Activated T-cell treated with anti-CD3 and anti-CD28 coated beads, Interleukin-2, amount 50 U/mL, for 4 hours (primary cell): Measurements from ENCODE around the gene ENPP6. TPM values are rescaled to one million over a fixed set of nuclear protein-coding genes. Genes with fewer than 3 reads are reported as not detected.
A peak's percentile ranks its signal among the peaks of the same experiment; 100 is the strongest.

Source experiments
- ATAC-seq, 2 donors: fragments of 200-7000 bp; cut with Tn5 transposase; one replicate each; pipeline ENCODE4 v1.10.0; 2021
- DNase-seq: peaks from one replicate; pipeline ENCODE4 v3.0.0-alpha.2; 2020
- H3K27me3 Mint-ChIP-seq: one replicate; pipeline ENCODE4 v1.8.0; 2021; ENCODE audit warnings: low read depth, mixed read lengths
- H3K36me3 Mint-ChIP-seq: one replicate; pipeline ENCODE4 v1.8.0; 2022; ENCODE audit warnings: mixed read lengths; ENCODE audit not compliant: insufficient read depth
- H3K4me1 Mint-ChIP-seq: one replicate; pipeline ENCODE4 v1.8.0; 2021; ENCODE audit warnings: low read depth, mixed read lengths
- H3K4me3 Mint-ChIP-seq: one replicate; pipeline ENCODE4 v1.8.0; 2021; ENCODE audit warnings: mild to moderate bottlenecking, moderate library complexity, mixed read lengths
- H3K9me3 Mint-ChIP-seq: one replicate; pipeline ENCODE4 v1.8.0; 2021; ENCODE audit warnings: mixed read lengths
- total RNA-seq, 3 donors: library from RNA; stranded (reverse); gene quantifications; one replicate each; pipeline ENCODE4 v1.2.1, GENCODE V29; 2021

ENPP6 gene
- total RNA-seq, 3 donors from 2014 or later = 0.11 TPM; not detected in 2

DNA sequence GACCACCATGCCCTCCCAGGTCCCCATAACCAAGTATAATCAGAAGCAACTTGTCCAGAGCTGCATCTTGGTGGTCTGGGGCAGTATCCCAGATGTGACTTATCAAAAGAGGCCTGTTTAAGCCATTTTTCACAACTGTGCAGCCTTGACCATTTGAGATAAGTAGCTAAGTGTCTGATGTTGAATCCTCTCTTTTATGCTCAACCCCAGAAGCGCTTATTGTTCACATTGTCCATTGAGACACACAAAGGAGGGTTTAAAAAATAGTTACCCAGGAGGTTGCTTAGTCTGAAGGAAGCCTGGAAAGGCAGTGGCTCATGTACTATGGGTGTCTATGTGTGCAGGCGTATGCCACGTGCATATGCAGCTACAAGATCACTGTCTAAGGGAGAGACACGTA is 27.0 kb downstream of the ENPP6 start:
- ATAC-seq (no peak), DNase-seq (no peak)
- Mint-ChIP-seq H3K4me3 (no peak overlapping the region), H3K4me1 (no peaks in the 10 kb centered on the region), H3K27me3 (peaks cover 2% of the 10 kb centered on the region), H3K36me3 (no peaks in the 10 kb centered on the region), H3K9me3 (no peaks in the 10 kb centered on the region)

DNA sequence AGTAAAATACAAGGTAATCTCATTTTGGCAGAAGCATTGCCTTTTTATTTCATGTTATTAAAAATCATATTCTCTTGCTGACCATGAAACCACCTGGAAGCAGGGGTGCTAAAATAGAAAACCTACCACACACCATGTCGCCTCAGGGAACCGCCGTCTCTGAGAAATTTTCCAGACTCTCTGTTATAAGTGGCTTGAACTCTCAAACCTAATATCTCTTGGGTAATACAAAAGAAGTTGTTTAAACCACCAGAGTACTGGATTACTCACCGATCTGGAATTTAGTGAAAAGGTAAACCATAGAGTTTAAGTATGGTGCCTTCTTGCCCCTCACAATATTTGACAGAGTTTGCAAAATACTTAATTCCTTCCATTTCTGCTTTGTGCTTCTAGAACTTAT is 27.7 kb downstream of the ENPP6 start:
- ATAC-seq = no peak
- peaks cover 2% of the 10 kb centered on the region for H3K27me3 Mint-ChIP-seq
- H3K36me3 Mint-ChIP-seq = no peaks in the 10 kb centered on the region
- H3K4me1 Mint-ChIP-seq = no peaks in the 10 kb centered on the region
- no peaks in the 10 kb centered on the region for H3K9me3 Mint-ChIP-seq
- H3K4me3 Mint-ChIP-seq = no peak overlapping the region
- no peak for DNase-seq

DNA sequence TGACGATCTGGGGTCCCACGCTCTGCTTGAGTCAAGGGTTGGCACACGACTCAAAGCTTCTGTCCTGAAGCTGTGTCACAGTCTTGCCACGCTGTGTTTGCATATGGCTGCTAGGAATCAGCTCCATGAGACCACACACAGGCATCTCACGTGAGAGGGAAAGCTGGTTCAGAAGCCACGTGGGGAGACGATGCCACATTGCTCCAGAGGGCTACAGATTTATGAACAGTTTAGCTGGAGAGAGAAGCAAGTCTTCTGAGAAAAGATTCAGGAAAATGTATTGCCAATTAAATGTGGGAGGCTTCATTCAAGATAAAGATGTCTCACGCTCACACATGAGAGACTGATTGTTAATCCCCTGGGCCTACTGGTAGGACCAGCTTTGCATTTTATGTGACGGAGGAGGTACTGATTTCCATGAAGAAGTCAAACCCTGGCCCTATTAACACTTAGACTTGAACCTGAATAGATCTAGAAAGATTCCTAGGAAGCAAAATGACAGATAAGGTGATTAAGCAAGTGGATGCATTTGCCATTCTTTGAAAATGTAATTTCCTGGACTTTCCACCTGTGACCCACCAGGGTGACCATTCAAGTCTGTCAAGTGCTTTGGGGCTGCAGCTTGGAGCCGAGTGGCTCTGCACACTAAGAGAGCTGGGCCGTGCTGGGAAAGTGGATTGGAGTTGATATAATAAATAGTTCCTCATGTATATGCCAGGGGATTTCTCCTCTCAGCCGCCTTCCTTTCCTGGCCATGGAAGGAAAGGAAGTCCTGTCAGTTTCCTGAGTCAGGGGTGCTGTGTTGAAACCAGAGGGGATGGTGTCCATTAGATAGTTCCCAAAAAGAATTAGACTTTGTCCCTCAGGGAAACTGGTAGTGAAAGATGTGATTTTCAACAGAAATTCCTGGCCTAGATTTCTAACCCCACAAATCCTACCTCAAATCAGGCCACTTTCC is 29.0 kb downstream of the ENPP6 start:
- Mint-ChIP-seq H3K36me3 (no peaks in the 10 kb centered on the region), H3K27me3 (peaks cover 2% of the 10 kb centered on the region), H3K9me3 (no peaks in the 10 kb centered on the region), H3K4me3 (no peak overlapping the region), H3K4me1 (no peaks in the 10 kb centered on the region)
- DNase-seq = no peak
- ATAC-seq = no peak

DNA sequence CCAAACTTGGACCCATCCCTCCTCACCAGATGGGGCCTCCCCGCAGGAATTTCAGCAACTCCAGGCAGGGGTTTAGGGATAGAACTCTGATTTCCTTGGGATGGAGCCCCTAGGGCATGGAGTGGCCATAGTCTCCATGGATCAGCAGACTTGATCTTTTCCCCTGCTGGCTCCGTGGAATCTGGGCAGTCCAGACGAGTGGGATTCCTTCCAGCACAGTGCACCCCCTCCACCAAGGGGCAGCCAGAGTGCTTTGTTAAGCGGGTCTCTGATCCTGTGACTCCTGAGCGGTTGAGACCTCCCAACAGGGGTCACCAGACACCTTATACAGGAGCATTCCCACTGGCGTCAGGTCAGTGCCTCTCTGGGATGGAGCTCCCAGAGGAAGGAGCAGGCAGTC is 40.4 kb downstream of the ENPP6 start:
- DNase-seq = no peak
- H3K36me3 Mint-ChIP-seq = peaks cover 3% of the 10 kb centered on the region
- H3K9me3 Mint-ChIP-seq = peaks cover 17% of the 10 kb centered on the region
- peaks cover 31% of the 10 kb centered on the region for H3K27me3 Mint-ChIP-seq
- ATAC-seq = no peak
- H3K4me3 Mint-ChIP-seq = no peak overlapping the region
- no peaks in the 10 kb centered on the region for H3K4me1 Mint-ChIP-seq

DNA sequence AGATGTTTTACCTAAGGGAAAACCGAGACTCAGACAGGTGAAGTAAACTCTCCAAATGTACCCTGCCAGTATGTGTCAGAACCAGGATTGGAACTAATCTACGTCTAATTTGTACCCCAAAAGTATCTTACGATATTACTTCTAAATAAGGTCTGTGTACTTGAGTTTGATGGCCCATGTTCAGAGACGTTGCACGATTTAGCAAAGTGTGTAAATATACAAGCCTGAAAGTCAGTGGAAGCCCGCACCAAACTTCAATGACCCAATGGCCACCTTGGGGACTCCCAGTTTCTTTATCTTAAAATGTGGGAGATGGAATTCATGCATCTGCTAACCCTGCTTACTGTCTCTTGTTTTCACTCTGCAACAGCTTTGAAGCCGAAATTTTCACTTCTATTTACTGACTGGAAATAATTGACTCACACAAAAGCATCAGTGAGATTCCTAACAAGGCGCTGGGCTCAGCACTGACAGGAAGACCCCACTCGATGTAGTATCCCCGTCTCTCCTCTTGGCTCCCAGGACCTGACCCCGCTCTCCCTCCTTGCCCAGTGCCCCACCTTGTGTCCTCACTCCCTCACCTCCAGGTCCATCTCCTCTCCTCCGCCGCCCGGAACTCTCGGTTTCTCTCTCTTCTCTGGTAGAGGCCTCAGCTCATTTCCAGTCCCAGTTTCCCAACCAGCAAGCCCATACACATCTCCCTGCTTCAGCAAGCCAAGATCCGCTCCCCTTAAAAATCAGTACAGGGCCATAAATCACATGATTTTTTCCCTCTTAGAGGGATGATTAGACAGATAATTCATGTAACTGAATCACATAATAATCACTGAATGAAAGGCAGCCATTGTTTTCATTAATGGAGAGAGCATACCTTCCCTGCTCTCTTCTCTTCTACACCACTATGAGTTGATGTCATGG is 42.8 kb downstream of the ENPP6 start:
- ATAC-seq (no peak), DNase-seq (no peak)
- H3K36me3 Mint-ChIP-seq = peaks cover 3% of the 10 kb centered on the region
- H3K4me3 Mint-ChIP-seq = no peak overlapping the region
- H3K9me3 Mint-ChIP-seq = peaks cover 13% of the 10 kb centered on the region
- H3K4me1 Mint-ChIP-seq = peaks cover 4% of the 10 kb centered on the region
- peaks cover 48% of the 10 kb centered on the region for H3K27me3 Mint-ChIP-seq

DNA sequence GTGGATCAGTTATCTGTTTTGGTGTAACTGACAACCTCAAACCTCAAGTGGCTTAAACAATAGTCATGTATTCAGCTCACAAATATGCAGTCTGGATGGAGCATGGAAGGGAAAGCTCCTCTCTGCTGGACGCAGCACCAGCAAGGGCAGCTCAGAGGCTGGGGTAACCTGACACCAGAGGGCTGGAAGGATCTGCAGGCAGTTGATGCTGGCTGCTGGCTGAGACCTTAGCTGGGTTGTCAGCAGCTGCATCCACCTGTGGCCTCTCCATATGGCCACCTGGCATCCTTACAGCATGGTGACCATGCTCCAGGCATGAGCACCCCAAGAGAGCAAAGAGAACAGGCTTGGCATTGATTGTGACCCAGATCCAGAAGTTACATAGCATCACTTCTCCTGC is 46.7 kb downstream of the ENPP6 start:
- no peaks in the 10 kb centered on the region for H3K36me3 Mint-ChIP-seq

DNA sequence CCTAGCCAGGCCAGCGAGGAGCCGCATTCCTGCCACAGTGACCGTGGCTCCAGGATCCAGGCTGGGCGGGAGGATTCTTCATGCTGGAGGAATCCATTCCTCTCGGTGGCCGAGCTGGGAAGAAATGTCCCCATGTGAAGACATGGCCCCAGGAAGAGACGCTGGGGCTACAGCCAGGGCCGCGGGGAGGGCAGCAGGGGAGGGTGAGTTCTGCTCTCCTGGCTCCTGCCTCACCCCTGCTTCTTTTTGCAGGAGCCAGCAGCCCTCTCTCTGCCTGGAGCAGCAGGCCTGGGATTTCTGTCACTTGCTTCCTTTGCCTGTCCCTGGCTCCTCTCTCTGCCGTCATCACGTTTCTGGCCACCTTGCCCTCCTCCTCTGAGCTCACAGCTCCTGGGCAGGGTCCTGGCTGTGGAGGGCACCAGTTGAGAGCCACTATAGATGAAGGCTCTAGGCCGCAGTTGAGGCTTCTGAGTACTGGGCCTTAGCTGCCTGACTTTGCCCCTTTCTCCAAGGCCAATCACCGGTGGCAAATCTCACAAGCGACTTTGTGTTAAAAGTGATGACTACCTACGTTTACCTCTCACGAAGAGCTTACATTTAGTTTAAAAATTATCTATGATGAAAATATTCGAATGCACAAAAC is 48.3 kb downstream of the ENPP6 start:
- Mint-ChIP-seq H3K27me3 (peaks cover 79% of the 10 kb centered on the region), H3K9me3 (no peaks in the 10 kb centered on the region), H3K4me1 (peaks cover 7% of the 10 kb centered on the region), H3K36me3 (no peaks in the 10 kb centered on the region), H3K4me3 (no peak overlapping the region)
- ATAC-seq = no peak
- no peak for DNase-seq

More for the DNA sequence above, 46.7 kb downstream of the ENPP6 start:
- H3K4me3 Mint-ChIP-seq = no peak overlapping the region
- H3K4me1 Mint-ChIP-seq = peaks cover 7% of the 10 kb centered on the region
- H3K27me3 Mint-ChIP-seq = peaks cover 77% of the 10 kb centered on the region
- ATAC-seq (no peak), DNase-seq (no peak)
- H3K9me3 Mint-ChIP-seq = no peaks in the 10 kb centered on the region

DNA sequence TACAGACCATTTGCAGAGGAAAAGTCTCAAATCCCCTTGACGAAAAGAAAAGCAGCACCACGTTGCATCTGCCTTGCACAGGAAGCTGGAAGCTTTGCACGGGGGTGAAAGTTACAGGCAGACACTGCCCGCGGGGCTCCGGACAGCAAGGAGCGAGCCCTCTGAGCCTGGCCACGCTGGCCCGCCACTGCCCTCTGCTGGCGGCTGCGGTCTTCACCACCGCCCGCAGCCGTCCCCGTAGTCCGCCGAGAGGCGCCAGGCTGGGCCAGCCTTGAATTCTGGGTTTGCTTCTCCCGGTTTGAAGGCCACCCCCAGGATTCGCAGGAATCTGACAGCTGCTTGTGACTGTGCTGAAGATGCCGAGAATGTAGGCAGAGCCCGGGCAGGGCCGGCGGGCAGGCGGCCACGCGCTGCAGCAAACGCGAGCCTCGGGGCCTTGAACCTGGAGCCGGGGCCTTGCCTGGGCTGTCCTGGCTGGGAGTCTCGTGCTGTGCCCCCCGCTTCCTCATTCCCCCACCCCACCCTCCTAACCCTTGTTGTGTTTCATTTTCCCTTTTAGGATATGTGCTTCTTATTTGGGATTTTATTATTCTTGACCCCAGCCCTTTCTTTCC is 49.2 kb downstream of the ENPP6 start:
- H3K9me3 Mint-ChIP-seq = no peaks in the 10 kb centered on the region
- peak; percentile 88 to 92 for ATAC-seq
- H3K4me3 Mint-ChIP-seq = no peak overlapping the region
- H3K27me3 Mint-ChIP-seq = peaks cover 80% of the 10 kb centered on the region
- peak; percentile 37 for DNase-seq
- H3K36me3 Mint-ChIP-seq = no peaks in the 10 kb centered on the region
- H3K4me1 Mint-ChIP-seq = peaks cover 7% of the 10 kb centered on the region

DNA sequence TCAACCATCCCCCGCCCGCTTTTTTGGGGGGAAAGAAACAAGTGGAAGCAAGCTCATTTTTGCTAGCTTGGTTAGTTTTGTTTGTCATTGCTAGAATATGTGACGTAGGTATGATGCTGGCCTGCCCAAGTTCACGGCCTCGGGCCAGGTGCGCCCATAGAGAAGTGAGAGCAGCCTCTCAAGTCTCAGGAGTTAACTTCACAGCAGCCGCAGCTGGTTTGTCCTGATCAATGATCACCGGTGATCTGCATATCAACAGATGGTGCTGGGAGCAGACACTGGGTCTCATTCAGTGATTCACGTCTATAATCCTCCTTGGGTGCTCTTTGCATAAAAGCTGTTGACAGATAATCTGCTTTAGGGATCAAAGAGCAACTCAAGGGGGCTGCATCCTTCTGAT is 50.1 kb downstream of the ENPP6 start:
- Mint-ChIP-seq H3K4me3 (no peak overlapping the region), H3K27me3 (peaks cover 76% of the 10 kb centered on the region), H3K36me3 (no peaks in the 10 kb centered on the region), H3K4me1 (peaks cover 7% of the 10 kb centered on the region), H3K9me3 (no peaks in the 10 kb centered on the region)
- DNase-seq (no peak), ATAC-seq (no peak)

DNA sequence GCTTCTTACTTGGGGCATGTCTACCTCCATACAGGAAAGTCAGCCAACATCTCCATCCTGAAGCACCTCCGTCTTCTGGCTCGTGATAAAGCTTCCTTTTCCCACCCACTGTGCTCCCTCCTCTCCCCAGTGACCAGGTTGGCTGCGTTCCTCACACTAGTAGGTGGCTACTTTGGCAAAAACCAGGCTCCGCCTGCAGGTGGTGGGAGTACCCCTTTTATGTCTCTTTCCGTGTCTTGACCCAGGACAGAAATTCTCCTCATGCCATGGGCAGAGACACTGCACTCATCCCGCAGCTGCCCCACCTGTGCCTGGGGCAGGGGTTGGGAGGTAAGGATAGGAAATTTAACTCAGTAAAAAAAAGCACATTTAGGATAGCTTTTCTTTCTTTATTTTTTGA is 50.9 kb downstream of the ENPP6 start:
- DNase-seq (no peak), ATAC-seq (no peak)
- Mint-ChIP-seq H3K9me3 (no peaks in the 10 kb centered on the region), H3K27me3 (peaks cover 73% of the 10 kb centered on the region), H3K36me3 (no peaks in the 10 kb centered on the region), H3K4me3 (no peak overlapping the region), H3K4me1 (peaks cover 4% of the 10 kb centered on the region)

DNA sequence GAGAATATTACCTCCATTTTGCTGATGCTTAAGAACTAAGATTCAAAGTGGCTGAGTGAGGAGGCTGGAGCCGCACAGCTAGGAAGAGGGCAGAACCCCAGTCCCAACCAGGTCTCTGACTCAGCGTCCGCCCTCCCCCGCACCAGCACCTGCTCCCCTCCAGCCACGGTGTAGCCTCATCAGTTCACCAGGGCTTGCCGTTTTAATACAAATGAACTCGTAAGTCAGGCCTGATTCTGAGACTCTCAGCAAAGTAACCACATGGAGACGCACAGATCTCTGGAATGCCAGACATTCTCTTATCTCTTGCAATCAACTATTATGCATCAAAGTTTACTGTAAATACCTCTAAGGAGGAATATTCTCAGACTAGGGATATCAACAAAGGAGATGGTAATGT is 52.4 kb downstream of the ENPP6 start:
- Mint-ChIP-seq H3K4me3 (no peak overlapping the region), H3K27me3 (peaks cover 69% of the 10 kb centered on the region), H3K4me1 (peaks cover 3% of the 10 kb centered on the region), H3K9me3 (no peaks in the 10 kb centered on the region), H3K36me3 (no peaks in the 10 kb centered on the region)
- no peak for DNase-seq
- no peak for ATAC-seq

DNA sequence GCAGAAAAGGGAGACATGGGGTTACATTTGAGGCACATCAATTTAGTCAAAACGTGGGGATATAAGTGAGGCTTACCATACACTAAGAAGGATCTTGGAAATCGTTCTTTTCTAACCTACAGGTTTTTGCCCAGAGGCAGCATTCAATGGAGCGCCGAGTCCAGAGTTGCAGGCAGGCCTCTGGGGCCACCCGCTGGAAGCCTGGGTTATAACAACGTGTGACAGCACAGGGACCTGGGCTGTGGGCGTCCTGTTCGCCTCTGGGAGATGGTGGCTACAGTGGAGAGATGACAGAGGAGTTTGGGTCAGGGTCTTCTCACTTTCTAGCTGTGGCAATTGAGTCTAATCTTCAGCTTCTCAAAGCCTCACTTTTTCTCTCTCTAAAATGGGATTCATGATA is 53.9 kb downstream of the ENPP6 start:
- no peaks in the 10 kb centered on the region for H3K9me3 Mint-ChIP-seq
- H3K36me3 Mint-ChIP-seq = no peaks in the 10 kb centered on the region
- H3K27me3 Mint-ChIP-seq = peaks cover 63% of the 10 kb centered on the region
- DNase-seq (no peak), ATAC-seq (no peak)
- peaks cover 2% of the 10 kb centered on the region for H3K4me1 Mint-ChIP-seq
- no peak overlapping the region for H3K4me3 Mint-ChIP-seq

DNA sequence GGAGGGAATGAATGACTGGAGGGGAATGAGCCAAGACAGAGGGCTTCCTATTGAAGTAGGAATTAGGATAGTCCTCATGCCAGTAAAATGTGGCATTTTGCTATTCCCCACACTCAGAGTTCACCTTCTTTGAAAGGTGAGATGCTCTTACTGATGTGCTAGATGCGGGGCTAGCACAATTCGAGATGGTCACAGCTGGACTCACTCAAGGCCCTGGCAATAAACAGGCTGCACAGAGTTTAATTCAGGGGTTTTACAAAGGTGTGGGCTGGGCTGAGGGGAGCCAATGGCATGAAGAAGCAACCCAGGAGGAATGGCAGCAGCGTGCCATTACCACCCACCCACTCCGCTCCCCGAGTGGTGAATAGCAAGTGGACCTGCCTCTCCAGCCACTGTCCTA is 55.1 kb downstream of the ENPP6 start:
- ATAC-seq = no peak
- Mint-ChIP-seq H3K4me3 (no peak overlapping the region), H3K9me3 (no peaks in the 10 kb centered on the region), H3K27me3 (peaks cover 54% of the 10 kb centered on the region), H3K4me1 (no peaks in the 10 kb centered on the region), H3K36me3 (no peaks in the 10 kb centered on the region)
- DNase-seq = no peak

DNA sequence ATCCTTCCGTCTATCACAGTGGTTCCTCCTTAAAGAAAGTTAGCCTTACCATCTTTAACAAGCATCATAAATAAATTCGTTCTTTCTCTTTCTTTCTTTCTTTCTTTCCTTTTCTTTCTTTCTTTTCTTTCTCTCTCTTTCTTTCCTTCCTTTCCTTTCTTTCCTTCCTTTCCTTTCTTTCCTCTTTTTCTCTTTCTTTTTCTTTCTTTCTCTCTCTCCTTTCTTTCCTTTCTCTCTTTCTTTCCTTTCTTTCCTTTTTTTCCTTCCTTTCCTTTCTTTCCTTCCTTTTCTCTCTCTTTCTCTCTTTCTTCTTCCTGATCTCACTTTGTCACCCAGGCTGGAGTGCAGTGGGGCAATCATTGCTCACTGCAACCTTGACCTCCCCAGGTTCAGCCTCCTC is 60.4 kb downstream of the ENPP6 start:
- ATAC-seq (no peak), DNase-seq (no peak)
- Mint-ChIP-seq H3K9me3 (no peaks in the 10 kb centered on the region), H3K4me3 (no peak overlapping the region), H3K36me3 (no peaks in the 10 kb centered on the region), H3K27me3 (peaks cover 19% of the 10 kb centered on the region), H3K4me1 (no peaks in the 10 kb centered on the region)
